Measurements from ENCODE around the gene PXDC1.
"Not testable (repeated sequence)": the region's sequence is repeated elsewhere in the genome, so short reads cannot be mapped to it uniquely, and the experiment has no call there.

PXDC1 gene

DNA sequence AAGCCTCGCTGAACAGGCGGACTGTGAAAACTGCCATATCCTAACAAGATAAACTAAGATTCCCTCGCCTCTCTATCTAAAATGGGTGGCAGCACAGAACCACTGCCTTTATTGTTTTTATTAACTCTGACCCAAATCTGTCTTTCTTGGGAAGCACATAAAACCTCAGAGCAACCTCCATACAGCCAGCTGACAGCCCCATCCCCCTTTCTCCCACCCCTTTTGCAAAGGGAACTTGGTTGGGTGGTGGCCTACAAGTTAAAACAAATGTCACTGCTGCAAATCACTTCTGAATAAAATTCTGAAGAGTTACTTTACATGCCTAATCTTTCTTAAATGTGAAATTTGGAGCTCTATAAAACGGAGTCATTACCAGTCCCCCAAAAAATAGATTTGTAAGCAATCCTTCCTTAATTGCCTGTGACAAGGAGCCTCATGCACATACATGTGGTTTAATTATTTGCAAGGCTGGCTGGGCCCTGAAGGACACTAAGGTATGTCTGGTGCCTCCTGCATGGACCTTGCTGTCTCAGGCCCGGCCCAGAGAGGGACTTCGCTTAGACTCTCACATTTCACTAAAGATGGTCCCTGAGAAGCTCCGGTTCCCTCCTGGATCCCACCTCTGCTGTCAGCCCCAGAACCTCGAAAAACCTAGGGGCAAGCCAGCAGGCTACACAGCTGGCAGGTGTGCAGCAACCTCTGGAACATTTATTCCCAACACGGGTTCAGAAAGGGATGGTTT, 21.7 kb downstream of the PXDC1 start:
- DNase-seq, result no peak

DNA sequence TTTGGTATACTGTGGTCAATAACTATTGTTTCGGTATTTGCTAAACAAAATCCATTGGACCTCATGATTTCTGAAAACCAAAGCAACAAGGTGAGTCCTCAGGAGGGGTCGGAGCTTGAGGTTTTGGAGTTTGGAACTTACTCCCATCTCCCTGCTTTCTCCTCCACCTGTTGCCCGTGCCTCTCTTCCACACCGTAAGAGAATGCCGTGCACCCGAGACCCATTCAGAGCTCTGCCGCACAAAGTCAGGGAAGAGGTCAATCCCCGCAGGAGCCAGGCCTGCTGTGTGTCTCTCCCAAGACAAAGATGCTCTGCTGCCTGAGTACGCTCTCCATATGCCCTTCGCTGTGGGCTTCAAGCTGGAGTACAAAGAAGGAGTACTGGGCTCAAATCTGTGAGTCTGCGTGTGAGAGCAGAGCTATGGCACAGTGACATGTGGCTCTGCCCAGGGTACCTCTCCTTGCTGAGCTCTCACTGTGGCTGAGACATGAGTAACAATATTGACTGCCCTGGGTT, 23.9 kb downstream of the PXDC1 start:
- no peak for DNase-seq

DNA sequence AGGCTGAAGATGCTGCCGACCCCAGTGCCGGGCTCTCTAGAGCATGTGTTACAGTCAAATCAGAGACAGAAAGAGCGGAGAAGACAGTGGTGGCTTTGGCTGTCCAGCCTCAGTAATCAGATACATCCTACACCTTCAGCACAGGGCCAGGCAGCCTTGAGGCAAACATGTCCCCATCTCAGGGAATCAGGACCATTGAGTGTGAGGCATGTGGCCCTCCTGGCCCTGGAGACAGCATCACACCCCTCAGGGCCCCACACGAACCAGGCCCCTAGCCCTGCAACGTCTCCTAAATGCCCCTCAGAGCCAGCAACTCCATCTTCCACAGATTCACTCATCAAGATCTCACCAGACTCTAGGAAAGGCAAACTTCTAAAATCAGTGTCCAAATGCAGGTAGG, 24.5 kb downstream of the PXDC1 start:
- no peak for DNase-seq

DNA sequence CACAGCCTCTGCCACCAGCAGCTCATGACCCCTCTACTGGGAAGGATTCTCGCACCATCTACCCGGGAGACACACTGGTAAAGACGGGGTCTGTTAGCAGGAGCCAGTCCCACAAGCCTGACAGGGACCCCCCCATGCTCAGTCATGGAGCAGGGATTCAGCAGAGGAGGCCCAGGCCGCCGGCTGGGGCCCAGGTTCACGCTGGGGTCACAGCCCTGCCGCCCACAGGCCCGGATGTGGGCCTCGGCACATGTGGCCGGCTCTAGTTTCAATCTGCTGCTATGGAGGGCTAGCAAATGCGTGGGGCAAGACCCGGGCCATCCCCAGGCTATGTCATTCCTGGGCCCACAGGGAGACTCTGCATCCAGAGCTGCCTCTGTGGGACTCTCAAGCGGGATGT, 25.1 kb downstream of the PXDC1 start:
- no peak for DNase-seq

DNA sequence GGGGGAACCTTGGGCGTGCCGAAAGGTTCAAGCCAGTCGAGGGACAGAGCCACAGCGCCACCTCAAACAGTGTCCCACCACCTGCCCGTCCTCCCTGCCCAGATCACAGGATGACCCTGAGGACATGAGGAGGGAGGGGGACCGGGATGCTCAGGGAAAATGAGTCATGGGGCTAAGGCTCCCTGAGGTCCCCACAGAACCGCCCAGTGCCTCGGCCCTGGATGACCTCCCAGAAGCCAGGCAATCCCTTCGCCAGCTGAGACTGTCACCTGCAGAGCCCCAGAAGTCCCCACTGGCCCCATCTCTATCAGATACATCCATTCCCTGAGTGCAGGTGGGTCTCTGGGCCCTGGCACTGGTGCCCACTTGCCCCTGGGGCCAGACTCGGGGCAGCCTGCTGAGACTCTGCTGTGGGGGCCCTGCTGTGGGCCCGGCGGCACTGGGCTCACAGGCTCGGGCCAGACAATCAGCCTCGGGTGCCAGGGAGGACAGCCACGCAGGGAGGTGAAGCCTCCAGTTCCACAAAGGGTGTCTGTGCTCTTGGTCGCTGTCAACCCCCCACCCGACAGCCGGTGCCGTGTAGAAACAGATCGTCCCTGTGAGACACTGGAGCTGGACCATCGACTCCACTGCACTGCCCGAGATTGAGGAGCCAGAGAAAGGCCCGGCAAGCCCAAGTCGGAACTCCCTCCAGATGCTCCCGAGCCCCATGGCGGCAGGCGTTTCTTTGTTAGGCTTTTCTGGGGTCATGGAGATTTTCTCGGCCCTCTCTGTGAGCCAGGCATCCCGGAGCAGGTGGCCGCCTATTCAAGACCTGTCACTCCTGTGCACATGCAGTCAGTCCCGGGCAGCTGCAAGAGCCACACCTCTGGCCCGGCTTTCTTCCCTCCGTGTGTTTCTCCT, 26.1 kb downstream of the PXDC1 start:
- DNase-seq, result no peak

DNA sequence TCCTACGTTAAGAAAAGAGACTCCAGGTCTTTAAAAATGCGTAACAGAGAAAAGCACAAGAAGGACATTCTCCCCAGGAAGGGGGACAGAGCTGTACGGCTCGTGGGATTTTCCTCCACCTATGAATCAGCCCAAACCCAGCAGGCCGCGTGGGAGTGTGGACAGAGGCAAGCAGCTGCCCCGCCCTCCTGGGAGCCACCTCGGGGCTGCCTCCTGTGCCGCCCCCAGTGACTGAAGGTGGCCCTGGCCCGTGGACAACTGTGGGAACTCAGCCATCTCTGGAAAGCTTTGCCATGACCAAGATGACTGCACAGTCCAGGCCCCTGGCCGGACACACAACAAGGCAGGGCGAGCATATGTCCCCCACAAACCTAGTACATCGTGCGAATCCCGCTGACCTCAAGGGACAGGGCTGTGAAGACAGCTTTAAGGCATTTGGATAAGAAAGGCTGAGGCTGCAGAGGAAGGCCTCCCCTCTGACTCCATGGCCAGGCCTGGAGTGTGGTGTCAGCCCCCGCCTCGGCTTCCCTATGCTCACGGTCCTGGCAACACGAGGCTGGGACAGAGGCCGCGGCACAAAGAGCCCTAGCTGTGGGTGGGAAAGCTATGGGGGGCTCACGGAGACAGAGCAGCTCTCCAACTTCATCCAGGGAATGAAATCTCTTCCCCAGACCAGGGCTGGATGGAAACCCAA, 26.9 kb downstream of the PXDC1 start:
- DNase-seq, result no peak

DNA sequence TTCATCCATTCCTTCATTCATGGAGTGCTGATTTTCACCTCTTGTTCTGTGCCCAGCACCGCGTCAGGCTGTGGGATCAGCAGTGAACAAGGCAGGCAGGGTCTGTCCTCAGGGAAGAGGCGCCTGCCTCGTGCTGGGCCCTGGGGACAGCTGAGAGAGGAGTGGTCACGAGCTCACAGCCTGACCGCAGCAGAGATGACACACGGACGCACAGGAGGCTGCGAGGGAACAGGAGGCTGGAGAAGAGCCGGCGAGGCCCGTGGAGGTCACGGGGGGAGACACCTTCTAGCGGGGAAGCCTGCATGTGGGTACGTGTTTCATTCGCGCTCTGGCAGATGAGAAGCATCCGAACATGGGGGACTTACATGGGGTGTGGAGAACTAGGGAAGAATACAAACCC, 27.5 kb downstream of the PXDC1 start:
- DNase-seq, result no peak

DNA sequence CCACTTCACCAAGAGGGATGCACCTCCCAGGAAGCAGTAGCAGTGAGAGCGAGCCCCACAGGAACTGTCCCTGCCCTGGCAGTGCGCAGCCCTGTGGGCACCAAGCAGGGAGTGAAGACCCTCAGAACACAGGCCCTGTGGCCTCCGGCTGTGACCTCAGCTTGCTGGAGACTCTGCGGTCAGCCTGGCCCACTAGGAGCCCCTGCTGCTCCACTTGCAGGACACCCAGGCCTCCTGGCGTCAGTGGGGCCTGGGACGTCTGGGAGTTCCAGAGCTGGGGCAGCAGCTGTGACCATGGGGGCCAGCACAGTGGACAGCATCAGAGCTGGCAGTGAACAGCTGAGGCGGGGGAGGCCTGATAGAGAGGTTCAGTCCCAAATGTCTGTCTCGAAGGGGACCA, 28.3 kb downstream of the PXDC1 start:
- no peak for DNase-seq

DNA sequence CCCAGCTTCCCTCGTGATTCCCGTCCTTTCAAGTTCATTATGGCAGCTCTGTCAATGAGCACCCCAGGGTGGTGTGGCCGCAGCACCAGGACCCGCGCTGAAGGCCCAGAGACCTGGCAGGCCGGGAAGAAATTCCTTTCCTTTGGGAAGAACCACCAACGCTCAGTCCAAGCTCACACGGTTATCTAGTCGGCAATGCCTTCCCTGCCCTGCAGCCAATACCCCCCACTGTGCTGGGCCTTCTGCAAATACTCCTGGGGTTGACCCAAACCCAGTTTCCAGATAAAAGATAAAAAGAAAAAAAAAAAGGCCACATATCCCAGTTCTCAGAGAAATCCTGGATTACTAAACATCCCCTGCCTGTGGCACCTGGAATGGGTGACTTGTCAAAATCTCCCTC, 28.7 kb downstream of the PXDC1 start:
- DNase-seq, result no peak

DNA sequence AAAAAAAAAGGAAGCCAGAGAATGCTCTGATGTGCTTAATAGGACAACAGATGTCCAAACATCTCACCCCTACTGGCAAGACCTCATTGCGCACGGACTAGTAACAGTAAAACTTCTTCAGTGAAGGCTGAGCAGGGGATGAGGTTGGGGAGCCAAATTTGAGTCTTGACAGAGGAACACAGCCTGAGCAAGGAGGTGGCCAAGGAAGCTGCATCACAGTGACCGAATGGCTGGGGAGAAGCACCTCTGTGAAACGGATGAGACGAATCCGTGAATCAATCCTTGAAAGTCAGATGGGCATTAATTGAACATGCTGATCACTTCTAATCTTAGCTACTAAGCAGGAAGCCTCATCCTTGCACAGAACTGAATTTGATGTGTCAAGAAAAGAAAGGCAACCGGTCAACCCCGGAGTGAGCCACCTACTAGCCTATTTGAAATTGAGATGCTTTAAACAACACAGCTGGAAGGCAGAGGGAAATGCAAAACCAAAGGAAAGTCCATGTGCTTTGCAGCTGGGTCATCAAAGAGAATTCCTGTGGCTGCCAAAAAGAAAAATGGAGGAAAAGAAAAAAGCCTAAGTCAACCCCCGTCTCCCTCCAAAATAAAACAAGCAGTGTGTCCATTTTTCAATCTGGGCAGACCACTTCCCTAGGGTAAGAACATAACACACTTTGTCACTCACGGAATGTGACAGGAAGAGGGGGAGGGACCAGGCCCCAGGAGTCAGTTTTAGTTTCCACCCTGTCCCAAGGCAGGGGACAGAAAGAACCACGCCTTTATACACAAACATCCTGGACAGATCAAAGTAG, 29.5 kb downstream of the PXDC1 start:
- no peak for DNase-seq

DNA sequence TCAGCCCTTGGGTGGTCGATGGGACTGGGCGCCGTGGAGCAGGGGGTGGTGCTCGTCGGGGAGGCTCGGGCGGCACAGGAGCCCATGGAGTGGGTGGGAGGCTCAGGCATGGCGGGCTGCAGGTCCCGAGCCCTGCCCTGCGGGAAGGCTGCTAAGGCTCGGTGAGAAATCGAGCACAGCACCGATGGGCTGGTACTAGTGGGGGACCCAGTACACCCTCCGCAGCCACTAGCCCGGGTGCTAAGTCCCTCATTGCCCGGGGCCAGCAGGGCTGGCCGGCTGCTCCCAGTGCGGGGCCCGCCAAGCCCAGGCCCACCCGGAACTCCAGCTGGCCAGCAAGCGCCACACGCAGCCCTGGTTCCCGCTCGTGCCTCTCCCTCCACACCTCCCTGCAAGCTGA, 30.7 kb downstream of the PXDC1 start:
- DNase-seq, result not testable (repeated sequence)

DNA sequence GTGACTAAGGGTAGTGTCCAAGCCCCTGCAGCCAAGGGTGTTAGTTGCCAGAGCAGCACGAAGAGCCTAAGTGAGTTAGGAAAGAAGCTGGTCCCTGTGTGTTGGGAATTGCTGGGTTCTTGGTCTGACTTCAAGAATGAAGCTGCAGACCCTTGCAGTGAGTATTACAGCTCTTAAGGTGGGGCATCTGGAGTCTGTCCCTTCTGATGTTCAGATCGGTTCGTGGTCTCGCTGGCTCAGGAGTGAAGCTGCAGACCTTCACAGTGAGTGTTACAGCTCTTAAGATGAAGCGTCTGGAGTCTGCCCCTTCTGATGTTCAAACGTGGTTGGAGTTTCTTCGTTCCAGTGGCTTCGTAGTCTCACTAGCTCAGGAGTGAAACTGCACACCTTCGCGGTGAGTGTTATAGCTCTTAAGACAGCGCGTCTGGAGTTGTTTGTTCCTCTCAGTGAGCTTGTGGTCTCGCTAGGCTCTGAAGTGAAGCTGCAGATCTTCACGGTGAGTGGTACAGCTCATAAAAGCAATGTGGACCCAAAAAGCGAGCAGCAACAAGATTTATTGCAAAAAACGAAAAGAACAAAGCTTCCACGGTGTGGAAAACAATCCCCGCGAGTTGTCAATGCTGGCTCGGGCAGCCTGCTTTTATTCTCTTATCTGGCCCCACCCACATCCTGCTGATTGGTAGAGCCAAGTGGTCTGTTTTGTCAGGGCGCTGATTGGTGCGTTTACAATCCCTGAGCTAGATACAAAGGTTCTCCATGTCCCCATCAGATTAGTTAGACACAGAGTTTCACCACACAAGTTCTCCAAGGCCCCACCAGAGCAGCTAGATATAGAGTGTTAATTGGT, 31.8 kb downstream of the PXDC1 start:
- DNase-seq, result no peak

DNA sequence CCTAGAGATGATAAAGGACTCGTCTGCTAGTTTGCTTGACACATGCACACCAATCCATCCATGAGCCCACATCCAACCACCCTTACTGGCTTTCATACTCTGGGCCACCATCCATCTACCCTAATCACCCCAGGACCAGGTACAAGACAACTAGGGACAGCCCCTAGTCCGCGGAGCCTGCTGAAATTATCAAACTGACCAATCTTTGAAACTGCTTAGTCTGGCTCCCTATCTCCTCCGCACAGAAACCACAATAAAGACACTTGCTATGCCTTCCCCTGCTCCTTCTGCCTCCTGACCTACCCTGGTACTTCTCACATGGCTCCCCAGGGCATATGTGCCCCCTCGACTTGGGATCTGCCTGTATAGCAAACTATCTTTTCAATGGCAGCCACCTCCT, 33.1 kb downstream of the PXDC1 start:
- no peak for DNase-seq

DNA sequence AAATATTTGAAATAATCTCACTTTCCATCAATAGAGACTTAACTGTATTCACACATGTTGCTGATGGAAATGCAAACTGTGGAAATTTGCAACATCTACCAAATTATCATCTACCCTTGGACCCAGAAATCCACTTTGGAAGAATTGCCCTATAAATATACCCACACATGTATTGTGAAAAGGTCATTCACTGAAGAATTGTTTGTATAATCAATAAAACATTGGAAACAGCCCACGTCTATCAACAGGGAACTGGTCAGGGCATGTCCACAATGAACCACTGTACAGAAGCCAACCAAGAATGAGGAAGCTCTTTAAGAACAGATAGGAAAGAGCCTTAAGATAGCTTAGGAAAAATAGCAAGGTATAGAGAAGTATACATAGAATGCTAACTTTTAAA, 36.2 kb downstream of the PXDC1 start:
- DNase-seq, result no peak

DNA sequence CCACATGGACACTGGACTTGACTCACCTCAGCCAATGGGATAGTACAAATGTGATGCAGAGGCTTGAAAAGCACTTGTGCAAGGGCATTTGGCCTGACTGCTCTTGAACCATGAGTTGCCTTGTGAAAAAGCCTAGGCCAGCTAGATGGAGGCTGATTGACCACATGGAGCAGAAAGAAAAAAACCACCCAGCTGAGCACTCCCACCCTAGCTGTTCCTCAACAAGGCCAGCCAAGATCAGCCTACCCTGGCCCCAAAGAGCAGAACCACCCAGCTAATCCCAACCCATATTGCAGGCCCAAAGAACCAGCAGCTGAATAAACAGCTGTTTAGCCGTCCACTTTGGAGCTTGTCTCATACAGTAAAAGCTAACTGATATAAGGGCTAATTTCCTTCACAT, 36.7 kb downstream of the PXDC1 start:
- DNase-seq, result no peak

DNA sequence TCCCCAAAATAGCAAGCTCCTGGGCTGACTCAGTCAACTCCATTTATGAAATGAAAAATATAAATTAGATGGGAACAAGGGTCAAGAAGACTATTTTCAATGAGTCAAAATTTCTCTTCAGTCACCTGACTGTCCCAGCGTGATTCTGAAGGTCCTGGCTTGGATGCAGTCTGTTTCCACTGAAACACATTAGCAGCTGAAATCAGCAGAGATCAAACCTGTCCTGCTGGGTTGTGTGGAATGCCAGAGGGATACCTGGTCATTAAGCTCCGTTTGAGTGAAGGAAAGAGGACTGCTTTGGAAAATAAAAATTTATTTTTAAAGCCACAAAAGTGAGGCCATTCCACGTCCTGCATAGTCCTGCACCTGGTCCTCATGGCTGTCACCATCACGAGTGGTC, 37.4 kb downstream of the PXDC1 start:
- no peak for DNase-seq

DNA sequence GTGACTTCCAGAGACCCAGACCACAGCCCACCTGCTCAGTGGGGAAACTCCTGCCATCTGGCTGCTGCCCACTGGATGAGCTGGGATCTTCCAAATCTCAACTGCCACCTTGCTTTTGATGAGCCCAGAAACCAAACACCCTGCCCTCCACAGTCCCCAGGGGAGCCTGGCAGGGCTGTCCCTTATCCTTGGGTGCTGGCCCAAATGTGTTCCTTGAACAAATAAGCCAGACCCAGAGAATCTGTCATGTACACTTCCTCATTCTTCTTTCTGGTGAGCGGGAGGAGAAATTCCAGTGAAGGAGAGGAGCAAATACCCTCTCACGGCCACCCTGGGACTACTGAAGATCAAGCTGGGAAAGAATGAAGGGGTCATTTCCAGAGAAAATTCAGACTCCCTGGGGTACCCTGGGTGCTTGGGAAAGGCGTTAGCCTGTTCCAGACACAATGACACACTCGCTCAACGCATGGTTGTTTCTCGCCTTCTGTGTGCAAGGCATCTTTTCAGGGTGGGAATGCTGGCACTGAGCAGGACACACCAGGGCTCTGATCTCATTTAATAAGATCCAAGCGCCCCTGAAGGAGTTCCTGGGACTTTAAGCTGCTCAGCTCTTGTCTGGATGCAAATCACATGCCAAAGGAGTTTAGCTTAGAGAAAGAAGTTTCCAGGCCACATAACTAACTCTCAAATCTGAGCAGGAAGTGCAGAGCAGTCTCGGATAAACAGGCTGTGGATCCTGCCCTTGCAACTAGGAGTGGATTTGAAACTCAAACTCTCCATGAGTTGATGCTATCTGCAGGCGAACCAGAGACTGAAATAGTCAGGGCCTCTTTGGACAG, 38.5 kb downstream of the PXDC1 start:
- DNase-seq, result no peak

DNA sequence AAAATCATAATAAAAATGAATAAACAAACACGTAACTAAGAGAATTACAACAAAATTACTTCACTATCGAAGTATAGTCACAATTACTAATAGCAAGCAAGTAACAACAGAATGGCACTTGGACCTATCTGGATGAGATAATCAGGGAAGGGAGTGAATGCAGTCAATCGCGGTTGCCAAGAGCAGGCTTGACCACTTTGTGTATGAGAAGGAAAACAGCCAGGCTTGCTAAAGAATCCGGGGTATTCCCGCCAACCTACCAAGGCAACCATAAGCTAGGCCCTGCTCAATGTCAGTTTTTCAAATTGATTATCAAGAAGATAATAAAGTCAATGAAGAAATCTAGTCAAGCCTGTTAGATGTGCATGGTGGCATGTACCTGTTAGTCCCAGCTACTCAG, 39.7 kb downstream of the PXDC1 start:
- DNase-seq, result no peak

DNA sequence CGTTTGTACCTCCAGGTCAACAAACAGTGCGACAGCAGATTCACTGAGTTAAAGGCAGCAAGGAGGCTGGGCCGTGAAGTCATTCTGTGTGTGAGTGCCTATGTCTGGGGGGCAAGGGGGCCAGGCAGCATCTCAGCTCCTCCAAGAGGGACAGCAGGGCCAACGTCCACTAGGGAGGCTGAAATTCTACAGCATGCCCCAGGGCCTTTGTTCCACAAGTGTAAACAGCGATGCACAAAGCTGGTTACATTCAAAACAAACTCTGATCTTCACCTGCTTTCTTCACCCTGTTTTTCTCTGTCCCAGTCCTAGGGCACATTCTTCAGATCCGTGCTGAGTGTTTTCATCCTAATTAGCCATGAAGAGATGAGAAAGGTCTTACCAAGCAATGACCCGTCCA, 41.1 kb downstream of the PXDC1 start:
- DNase-seq, result no peak

DNA sequence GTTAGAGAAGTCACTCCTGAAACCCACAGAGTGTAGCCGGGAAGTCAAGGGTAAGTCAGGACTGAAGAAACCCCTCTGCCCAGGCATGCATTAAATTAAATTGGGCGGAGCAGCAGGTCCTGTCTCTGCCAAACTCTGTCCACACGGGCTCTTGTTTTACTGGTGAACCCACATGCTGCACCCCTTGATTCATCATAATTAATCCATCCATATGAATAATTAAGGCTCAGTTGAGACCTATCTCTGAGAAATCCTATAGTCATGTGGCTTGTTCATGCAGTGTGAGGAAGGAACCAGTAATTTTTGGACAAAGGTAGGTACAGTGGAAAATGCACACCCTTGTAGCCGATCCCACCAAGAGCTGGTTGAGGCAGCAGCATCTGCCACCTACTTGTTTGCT, 43.0 kb downstream of the PXDC1 start:
- DNase-seq, result no peak

Measured in activated CD4-positive, alpha-beta T cell treated with anti-CD3 and anti-CD28 coated beads, Interleukin-10, Interleukin-2, amounts not matched to agents 100 ng/mL and 50 ng/mL, durations not matched to agents 16 hours and 8 hours (primary cell).